Measurements from ENCODE around the gene IGFBP5.

GRCh38 chr2:216654528-216655052, 40.8 kb downstream of the IGFBP5 start:
- TF ChIP-seq CTCF (IDR thresholded peaks at IDR 0.05) (no peak), POLR2A (IDR thresholded peaks at IDR 0.05) (no peak), POLR2AphosphoS5 (IDR thresholded peaks at IDR 0.05) (no peak)

Data from breast epithelium (tissue), 3 donors.